H9 (cell line): ENCODE results near the gene RPIA. TPM values are rescaled to one million over a fixed set of nuclear protein-coding genes. Genes with fewer than 3 reads are reported as not detected.

Experiments
- DNase-seq: peaks from one replicate; pipeline ENCODE4 v3.0.0-alpha.2; 2017
- H2AFZ ChIP-seq: one replicate; pipeline ENCODE4 v1.6.1; 2013; ENCODE audit warnings: mild to moderate bottlenecking, low read length, control low read depth, moderate library complexity
- H2AK5ac ChIP-seq: 2 replicates; pipeline ENCODE4 v1.6.1; 2013; ENCODE audit warnings: low read length, control low read depth, mixed read lengths; ENCODE audit not compliant: insufficient read length
- H2BK120ac ChIP-seq: one replicate; pipeline ENCODE4 v1.6.1; 2013; ENCODE audit warnings: low read depth, mild to moderate bottlenecking, low read length, control low read depth, inconsistent platforms; ENCODE audit not compliant: poor library complexity, severe bottlenecking
- H2BK12ac ChIP-seq: 2 replicates; pipeline ENCODE4 v1.6.1; 2013; ENCODE audit warnings: low read length, control low read depth, mixed read lengths, low read depth; ENCODE audit not compliant: insufficient read length
- H2BK15ac ChIP-seq: 2 replicates; pipeline ENCODE4 v1.6.1; 2013; ENCODE audit warnings: low read depth, low read length, control low read depth
- H2BK20ac ChIP-seq: one replicate; pipeline ENCODE4 v1.6.1; 2013; ENCODE audit warnings: low read depth, mild to moderate bottlenecking, low read length, control low read depth, inconsistent platforms; ENCODE audit not compliant: poor library complexity, severe bottlenecking
- H2BK5ac ChIP-seq: 2 replicates; pipeline ENCODE4 v1.6.1; 2013; ENCODE audit warnings: low read length, control low read depth, mixed read lengths; ENCODE audit not compliant: insufficient read length
- H3K14ac ChIP-seq: 2 replicates; pipeline ENCODE4 v1.6.1; 2013; ENCODE audit warnings: low read length, control low read depth; ENCODE audit not compliant: insufficient read depth
- H3K18ac ChIP-seq: 2 replicates; pipeline ENCODE4 v1.6.1; 2013; ENCODE audit warnings: low read depth, mild to moderate bottlenecking, mixed read lengths, low read length, control low read depth; ENCODE audit not compliant: insufficient read length
- H3K23ac ChIP-seq: 2 replicates; pipeline ENCODE4 v1.6.1; 2013; ENCODE audit warnings: low read length, control low read depth, mixed read lengths, low read depth; ENCODE audit not compliant: insufficient read length
- H3K23me2 ChIP-seq: 2 replicates; pipeline ENCODE4 v1.6.1; 2013; ENCODE audit warnings: low read depth, mild to moderate bottlenecking, mixed read lengths, low read length, control low read depth; ENCODE audit not compliant: insufficient read length, poor library complexity, severe bottlenecking
- H3K27ac ChIP-seq: 2 replicates; pipeline ENCODE4 v1.5.1; 2013; ENCODE audit warnings: low read length, control low read depth, mixed read lengths, low read depth; ENCODE audit not compliant: insufficient read length
- H3K27me3 ChIP-seq: 2 replicates; pipeline ENCODE4 v1.6.1; 2013; ENCODE audit warnings: low read length, control low read depth, inconsistent platforms; ENCODE audit not compliant: insufficient read depth
- H3K4ac ChIP-seq: 2 replicates; pipeline ENCODE4 v1.6.1; 2013; ENCODE audit warnings: low read depth, mild to moderate bottlenecking, control low read depth, inconsistent platforms, low read length, moderate library complexity
- H3K4me1 ChIP-seq: 2 replicates; pipeline ENCODE4 v1.6.1; 2013; ENCODE audit warnings: low read length, control low read depth, inconsistent platforms; ENCODE audit not compliant: insufficient read depth
- H3K4me2 ChIP-seq: 2 replicates; pipeline ENCODE4 v1.6.1; 2013; ENCODE audit warnings: low read length, control low read depth, mixed read lengths; ENCODE audit not compliant: insufficient read length, insufficient read depth
- H3K56ac ChIP-seq: 2 replicates; pipeline ENCODE4 v1.6.1; 2013; ENCODE audit warnings: low read depth, mild to moderate bottlenecking, mixed read lengths, low read length, control low read depth; ENCODE audit not compliant: insufficient read length
- H3K79me1 ChIP-seq: 2 replicates; pipeline ENCODE4 v1.6.1; 2013; ENCODE audit warnings: low read depth, mild to moderate bottlenecking, moderate library complexity, low read length, control low read depth, inconsistent platforms; ENCODE audit not compliant: insufficient read depth, poor library complexity, severe bottlenecking
- H3K79me2 ChIP-seq: 2 replicates; pipeline ENCODE4 v1.6.1; 2013; ENCODE audit warnings: low read length, control low read depth, inconsistent platforms; ENCODE audit not compliant: insufficient read depth
- H3K9ac ChIP-seq: 2 replicates; pipeline ENCODE4 v1.6.1; 2013; ENCODE audit warnings: low read length, control low read depth, mixed read lengths; ENCODE audit not compliant: insufficient read length; ENCODE audit errors: extremely low read depth
- H3K9me3 ChIP-seq: one replicate; pipeline ENCODE4 v1.6.1; 2013; ENCODE audit warnings: low read depth, low read length, inconsistent platforms; ENCODE audit not compliant: control insufficient read depth
- H3T11ph ChIP-seq: one replicate; pipeline ENCODE4 v1.6.1; 2013; ENCODE audit warnings: mild to moderate bottlenecking, low read length, control low read depth, inconsistent platforms
- H4K20me1 ChIP-seq: one replicate; pipeline ENCODE4 v1.6.1; 2013; ENCODE audit not compliant: control insufficient read depth, insufficient read length, insufficient read depth
- H4K5ac ChIP-seq: 2 replicates; pipeline ENCODE4 v1.6.1; 2013; ENCODE audit warnings: low read depth, mild to moderate bottlenecking, mixed read lengths, low read length, control low read depth; ENCODE audit not compliant: insufficient read length
- H4K8ac ChIP-seq: replicated peaks from 2 replicates; pipeline ENCODE4 v1.6.1; 2013; ENCODE audit warnings: low read length, control low read depth, mixed read lengths, low read depth; ENCODE audit not compliant: insufficient read length
- H4K91ac ChIP-seq: 2 replicates; pipeline ENCODE4 v1.6.1; 2013; ENCODE audit warnings: low read depth, mild to moderate bottlenecking, moderate library complexity, mixed read lengths, low read length, control low read depth; ENCODE audit not compliant: insufficient read length
- H3K27ac Mint-ChIP-seq, 3 experiments: 2 replicates in 2 of 3; 3 replicates in 1 of 3; pipeline ENCODE4 v1.8.0; 2020 to 2021; ENCODE audit warnings: mixed read lengths in 3 of 3, mild to moderate bottlenecking in 1 of 3, moderate library complexity in 1 of 3
- H3K27me3 Mint-ChIP-seq: 2 replicates; pipeline ENCODE4 v1.8.0; 2021; ENCODE audit warnings: low read depth, mild to moderate bottlenecking, moderate library complexity, mixed read lengths
- H3K36me3 Mint-ChIP-seq, 3 experiments: 2 replicates in 2 of 3; 3 replicates in 1 of 3; pipeline ENCODE4 v1.8.0; 2020 to 2021; ENCODE audit warnings: low read depth in 3 of 3, mixed read lengths in 3 of 3; ENCODE audit not compliant: insufficient read depth in 1 of 3
- H3K4me1 Mint-ChIP-seq, 2 experiments: 2 replicates each; pipeline ENCODE4 v1.8.0; 2020; ENCODE audit warnings: mixed read lengths in 2 of 2
- H3K4me3 Mint-ChIP-seq, 2 experiments: 2 replicates in 1 of 2; 3 replicates in 1 of 2; pipeline ENCODE4 v1.8.0; 2020 to 2021; ENCODE audit warnings: mild to moderate bottlenecking in 2 of 2, mixed read lengths in 2 of 2, moderate library complexity in 1 of 2
- H3K9me3 Mint-ChIP-seq, 2 experiments: 2 replicates in 1 of 2; 3 replicates in 1 of 2; pipeline ENCODE4 v1.8.0; 2020; ENCODE audit warnings: mild to moderate bottlenecking in 2 of 2, mixed read lengths in 2 of 2, moderate library complexity in 1 of 2
- WGBS: extraction: QIAGEN DNeasy Blood & Tissue Kit; methylation state at CpG from one replicate; pipeline ENCODE4 v1.1.7; 2013; ENCODE audit warnings: missing lambda C conversion rate, low lambda C conversion rate, mixed read lengths; ENCODE audit not compliant: insufficient read length; ENCODE audit errors: extremely low coverage; 5-methylcytosine and 5-hydroxymethylcytosine counted together
- total RNA-seq: library from RNA; stranded (reverse); gene quantifications from 2 replicates; pipeline ENCODE4 v1.2.1, GENCODE V29; 2021
- TF ChIP-seq, protein P1 (sequence below): fragments of 200-600 bp; sonication (generic); conservative IDR thresholded peaks from 3 replicates; pipeline ENCODE4 v1.8.0; 2021; ENCODE audit warnings: antibody characterized with exemption, mild to moderate bottlenecking

The RPIA gene
- total RNA-seq, 1 experiment from 2014 or later = 18.6 TPM

DNA sequence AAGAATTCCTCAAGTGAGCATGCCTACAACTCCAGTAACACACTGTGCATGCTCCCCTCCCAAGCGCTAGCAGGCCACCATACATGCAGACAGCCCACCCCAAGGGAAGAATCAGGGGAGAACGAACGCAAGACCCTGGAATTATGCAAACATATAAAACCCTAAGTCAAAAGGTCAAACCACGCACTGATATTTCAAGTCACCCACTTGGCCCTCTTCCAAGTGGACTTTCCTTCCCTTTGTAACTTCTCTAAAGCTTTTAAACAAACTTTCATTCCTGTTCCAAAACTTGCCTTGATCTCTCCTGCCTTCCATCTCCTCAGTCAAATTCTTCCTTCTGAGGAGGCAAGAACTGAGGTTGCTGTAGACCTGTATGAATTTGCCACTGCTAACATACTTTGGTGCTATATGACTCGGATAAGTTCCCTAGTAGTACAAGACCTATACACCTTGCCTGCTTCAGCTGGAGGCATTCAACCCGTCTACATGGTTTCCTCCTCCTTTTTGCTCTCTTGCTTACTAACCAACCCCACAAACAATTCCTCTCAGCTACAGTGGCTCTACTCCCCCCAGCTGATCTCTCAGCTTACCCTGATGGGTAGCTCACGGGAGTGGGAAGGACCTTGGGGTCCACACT is 11.1 kb upstream of the RPIA start:
- Histone ChIP-seq H3K23me2 (no peaks in the 10 kb centered on the region), H3K14ac (no peak overlapping the region), H2BK20ac (no peak overlapping the region), H3K9ac (no peak overlapping the region), H3K4me1 (no peaks in the 10 kb centered on the region), H2AK5ac (no peak overlapping the region), H3K27me3 (no peaks in the 10 kb centered on the region), H2BK5ac (no peak overlapping the region), H3K4me2 (no peak overlapping the region), H3K79me1 (no peaks in the 10 kb centered on the region), H4K20me1 (no peaks in the 10 kb centered on the region), H2BK12ac (no peak overlapping the region), H3K18ac (no peak overlapping the region), H3T11ph (no peak overlapping the region), H2BK120ac (no peak overlapping the region), H3K27ac (no peak overlapping the region), H2AFZ (no peak overlapping the region), H4K8ac (no peak overlapping the region), H4K91ac (no peak overlapping the region), H3K56ac (no peak overlapping the region), H4K5ac (no peak overlapping the region), H3K23ac (no peak overlapping the region), H2BK15ac (no peak overlapping the region), H3K79me2 (no peaks in the 10 kb centered on the region), H3K4ac (no peak overlapping the region), H3K9me3 (peaks cover 14% of the 10 kb centered on the region)
- Mint-ChIP-seq H3K4me1 (no peaks in the 10 kb centered on the region), H3K36me3 (peaks cover 19 to 30% (median 29%) of the 10 kb centered on the region in 3 experiments), H3K9me3 (peaks cover 42 to 46% of the 10 kb centered on the region in 2 experiments), H3K27ac (no peak overlapping the region), H3K27me3 (peaks cover 5% of the 10 kb centered on the region; the same call in 1 of the 2 replicates), H3K4me3 (no peak overlapping the region)
- no CpG with 5 or more reads among the region's 7 CpGs for WGBS
- TF ChIP-seq, protein P1, sequence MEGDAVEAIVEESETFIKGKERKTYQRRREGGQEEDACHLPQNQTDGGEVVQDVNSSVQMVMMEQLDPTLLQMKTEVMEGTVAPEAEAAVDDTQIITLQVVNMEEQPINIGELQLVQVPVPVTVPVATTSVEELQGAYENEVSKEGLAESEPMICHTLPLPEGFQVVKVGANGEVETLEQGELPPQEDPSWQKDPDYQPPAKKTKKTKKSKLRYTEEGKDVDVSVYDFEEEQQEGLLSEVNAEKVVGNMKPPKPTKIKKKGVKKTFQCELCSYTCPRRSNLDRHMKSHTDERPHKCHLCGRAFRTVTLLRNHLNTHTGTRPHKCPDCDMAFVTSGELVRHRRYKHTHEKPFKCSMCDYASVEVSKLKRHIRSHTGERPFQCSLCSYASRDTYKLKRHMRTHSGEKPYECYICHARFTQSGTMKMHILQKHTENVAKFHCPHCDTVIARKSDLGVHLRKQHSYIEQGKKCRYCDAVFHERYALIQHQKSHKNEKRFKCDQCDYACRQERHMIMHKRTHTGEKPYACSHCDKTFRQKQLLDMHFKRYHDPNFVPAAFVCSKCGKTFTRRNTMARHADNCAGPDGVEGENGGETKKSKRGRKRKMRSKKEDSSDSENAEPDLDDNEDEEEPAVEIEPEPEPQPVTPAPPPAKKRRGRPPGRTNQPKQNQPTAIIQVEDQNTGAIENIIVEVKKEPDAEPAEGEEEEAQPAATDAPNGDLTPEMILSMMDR = no peak
- DNase-seq = no peak
